MCF 10A (cell line): Measurements from ENCODE around the gene MNAT1. TPM values are rescaled to one million over a fixed set of nuclear protein-coding genes. Genes with fewer than 3 reads are reported as not detected.

Source experiments
- BruUV-seq: library from RNA; stranded (reverse); fragments of 400-500 nt; replicated peaks from 2 replicates; lab custom pipeline; 2021; lab: Mats Ljungman, UMichigan
- CTCF ChIA-PET: fragments of 300-600 bp; sonication (Branson Sonifier 250); formaldehyde crosslinking; extraction: SDS; loops from one replicate; lab custom pipeline; 2021; ENCODE audit warnings: antibody characterized with exemption, inconsistent platforms; lab: Yijun Ruan, JAX
- POLR2A ChIA-PET: fragments of 300-600, 350-650 bp; sonication (Branson Sonifier 250); formaldehyde crosslinking; extraction: SDS; loops from one replicate; lab custom pipeline; 2020; ENCODE audit warnings: antibody characterized with exemption, inconsistent platforms; lab: Yijun Ruan, JAX
- DNase-seq: peaks from one replicate; pipeline ENCODE4 v3.0.0-alpha.2; 2018; ENCODE audit not compliant: unreplicated experiment
- H3K27ac Mint-ChIP-seq: one replicate; pipeline ENCODE4 v1.8.0; 2022; ENCODE audit warnings: mild to moderate bottlenecking, low read depth, mixed read lengths; ENCODE audit not compliant: unreplicated experiment
- H3K27me3 Mint-ChIP-seq: one replicate; pipeline ENCODE4 v1.8.0; 2022; ENCODE audit warnings: mixed read lengths; ENCODE audit not compliant: insufficient read depth, unreplicated experiment
- H3K36me3 Mint-ChIP-seq: one replicate; pipeline ENCODE4 v1.8.0; 2022; ENCODE audit warnings: mild to moderate bottlenecking, moderate library complexity, mixed read lengths; ENCODE audit not compliant: insufficient read depth, unreplicated experiment
- H3K4me1 Mint-ChIP-seq: one replicate; pipeline ENCODE4 v1.8.0; 2022; ENCODE audit warnings: mixed read lengths; ENCODE audit not compliant: insufficient read depth, unreplicated experiment
- H3K4me3 Mint-ChIP-seq: one replicate; pipeline ENCODE4 v1.8.0; 2022; ENCODE audit warnings: mild to moderate bottlenecking, moderate library complexity, mixed read lengths; ENCODE audit not compliant: unreplicated experiment
- H3K9me3 Mint-ChIP-seq: one replicate; pipeline ENCODE4 v1.8.0; 2022; ENCODE audit warnings: mixed read lengths; ENCODE audit not compliant: unreplicated experiment
- CTCF ChIP-seq: fragments of 200-600 bp; IDR thresholded peaks from one replicate; pipeline ENCODE4 v1.8.0; 2022; ENCODE audit warnings: antibody characterized with exemption, mild to moderate bottlenecking; ENCODE audit not compliant: unreplicated experiment
- intact Hi-C: fragments of 100-400 bp; cut with micrococcal nuclease; formaldehyde crosslinking; loops from 2 replicates; pipeline ENCODE4 v1.14.1; 2022
- total RNA-seq: library from RNA; stranded (reverse); gene quantifications from 2 replicates; pipeline ENCODE4 v1.2.3, GENCODE V29; 2022

MNAT1 gene
- total RNA-seq, 1 experiment from 2014 or later: 57.5 TPM

GRCh38 chr14:60807971-60808370 lies 73.4 kb downstream of the MNAT1 start:
- intact Hi-C loops: loop anchor here (10.0 kb wide), 1 partner anchor 73 kb away; the partner anchor contains the start of gene MNAT1
- Mint-ChIP-seq H3K36me3 (peaks cover 19% of the 10 kb centered on the region), H3K4me3 (no peak overlapping the region), H3K9me3 (no peaks in the 10 kb centered on the region), H3K27ac (no peak overlapping the region), H3K27me3 (no peaks in the 10 kb centered on the region), H3K4me1 (peaks cover 20% of the 10 kb centered on the region)
- BruUV-seq: no TSS peak
- DNase-seq: no peak
- ChIA-PET POLR2A (interaction anchor here (0.7 kb wide), 2 partner anchors 178 to 257 kb away, joined by 3 to 4 read pairs; no protein-coding TSS in a partner anchor), CTCF (interaction anchor here (0.7 kb wide), 2 partner anchors 15 to 150 kb away, joined by 3 read pairs; no protein-coding TSS in a partner anchor)
- no peak for TF ChIP-seq CTCF

DNA sequence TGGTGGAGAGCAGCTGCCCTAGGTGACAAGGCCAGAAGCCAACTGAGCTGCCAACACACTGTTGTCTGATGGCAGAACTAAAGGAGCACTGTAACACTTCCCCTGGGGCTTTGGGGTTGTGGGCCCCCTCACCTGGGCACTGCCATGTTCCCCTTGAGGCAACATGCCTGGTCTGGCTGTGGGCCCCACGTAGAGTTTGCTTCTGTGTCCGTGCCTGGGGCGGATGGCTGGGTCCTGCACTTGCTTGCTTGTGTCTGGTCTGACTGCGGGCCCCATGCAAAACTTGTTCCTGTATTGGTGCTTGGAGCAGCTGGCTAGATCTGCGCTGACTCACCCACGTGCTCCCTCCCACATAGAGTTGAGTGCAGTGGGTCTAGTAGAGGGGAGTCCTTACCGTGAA lies 78.4 kb downstream of the MNAT1 start:
- H3K4me3 Mint-ChIP-seq: no peak overlapping the region

DNA sequence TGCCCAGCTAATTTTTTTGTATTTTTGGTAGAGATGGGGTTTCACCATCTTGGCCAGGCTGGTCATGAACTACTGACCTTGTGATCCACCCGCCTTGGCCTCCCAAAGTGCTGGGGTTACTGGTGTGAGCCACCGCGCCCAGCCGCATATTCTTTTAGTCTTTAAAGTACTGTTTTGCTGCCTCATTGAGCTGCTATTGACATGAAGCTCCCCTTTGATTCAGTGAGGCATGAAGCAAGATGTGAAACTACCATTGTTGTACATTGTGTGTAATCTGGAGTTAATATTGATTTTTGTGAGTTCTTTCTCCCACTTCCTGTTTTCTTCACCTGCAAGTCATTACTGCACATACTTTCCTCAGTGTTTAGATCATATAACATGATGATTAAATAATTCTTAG lies 80.8 kb downstream of the MNAT1 start:
- intact Hi-C loops: no loop called here
- CTCF ChIA-PET: no interaction called here
- TF ChIP-seq CTCF: no peak
- no peaks in the 10 kb centered on the region for H3K27me3 Mint-ChIP-seq
- no TSS peak for BruUV-seq
- H3K4me3 Mint-ChIP-seq: no peak overlapping the region
- H3K36me3 Mint-ChIP-seq: peaks cover 19% of the 10 kb centered on the region
- POLR2A ChIA-PET: interaction anchor here (0.9 to 2.1 kb wide), 2 partner anchors 27 to 91 kb away, joined by 3 to 5 read pairs; partner anchors contain the start of gene SIX4
- no peaks in the 10 kb centered on the region for H3K9me3 Mint-ChIP-seq
- peaks cover 6% of the 10 kb centered on the region for H3K4me1 Mint-ChIP-seq
- H3K27ac Mint-ChIP-seq: no peak overlapping the region
- DNase-seq: no peak

More for the DNA sequence above, 78.4 kb downstream of the MNAT1 start:
- Mint-ChIP-seq H3K27ac (no peak overlapping the region), H3K9me3 (no peaks in the 10 kb centered on the region), H3K4me1 (peaks cover 6% of the 10 kb centered on the region), H3K36me3 (peaks cover 23% of the 10 kb centered on the region), H3K27me3 (no peaks in the 10 kb centered on the region)
- CTCF ChIA-PET: no interaction called here
- BruUV-seq: no TSS peak
- POLR2A ChIA-PET: no interaction called here
- intact Hi-C loops: no loop called here
- TF ChIP-seq CTCF: no peak
- DNase-seq: no peak

- intact Hi-C loops: no loop called here
- no peak for DNase-seq
- H3K4me1 Mint-ChIP-seq: peaks cover 6% of the 10 kb centered on the region
- H3K9me3 Mint-ChIP-seq: no peaks in the 10 kb centered on the region
- CTCF ChIA-PET: interaction anchor here (0.7 kb wide), 1 partner anchor 16 kb away, joined by 3 read pairs; no protein-coding TSS in a partner anchor
- no peak overlapping the region for H3K27ac Mint-ChIP-seq
- POLR2A ChIA-PET: interaction anchor here (0.9 to 2.1 kb wide), 2 partner anchors 13 to 93 kb away, joined by 4 to 5 read pairs; partner anchors contain the start of gene SIX4
- no peak for TF ChIP-seq CTCF
- no peak overlapping the region for H3K4me3 Mint-ChIP-seq
- no peaks in the 10 kb centered on the region for H3K27me3 Mint-ChIP-seq
- BruUV-seq: no TSS peak
- H3K36me3 Mint-ChIP-seq: peaks cover 17% of the 10 kb centered on the region
Measured at GRCh38 chr14:60817113-60817512, 82.6 kb downstream of the MNAT1 start.
